ENCODE results near the gene TIMP2. TPM values are rescaled to one million over a fixed set of nuclear protein-coding genes. Genes with fewer than 3 reads are reported as not detected.

Gene TIMP2
- total and polyA plus RNA-seq, 2 donors (not counting 3 experiments of a cell fraction or from before 2014, with no cell fraction given), result 138 to 318 TPM

GRCh38 chr17:78826836-78827509, 98.2 kb downstream of the TIMP2 start:
- no peak for DNase-seq (ENCODE audit: low read depth, low spot score)
- BruUV-seq (replicated peaks), result no TSS peak
- peaks cover 14 to 36% of the 10 kb centered on the region in 2 experiments for H3K36me3 ChIP-seq (ENCODE audit: control insufficient read depth in 2 of 2, extremely low read depth in 1 of 2, insufficient read depth in 2 of 2, low read length in 2 of 2)
- ChIA-PET POLR2A (no interaction called here), CTCF (interaction anchor here (1.5 to 1.6 kb wide), 3 partner anchors 8 to 330 kb away, joined by 3 to 5 read pairs (median 4); no protein-coding TSS in a partner anchor)
- H3K9me1 ChIP-seq (replicated peaks; ENCODE audit: control insufficient read depth, extremely low read depth, insufficient read depth, low read length), result no peaks in the 10 kb centered on the region
- H3K27ac ChIP-seq (ENCODE audit: insufficient read depth, low read depth, low read length), result peak overlapping the region; percentile 43
- H4K20me1 ChIP-seq (replicated peaks; ENCODE audit: control insufficient read depth, extremely low read depth, insufficient read depth, low read length), result no peaks in the 10 kb centered on the region
- H3K4me1 ChIP-seq (ENCODE audit: control insufficient read depth, extremely low read depth, insufficient read depth, low read length), result peaks cover 4% of the 10 kb centered on the region
- H2AFZ ChIP-seq (ENCODE audit: low read depth, low read length), result no peak overlapping the region
- intact Hi-C loops (cut with micrococcal nuclease) (no loop called here), dilution Hi-C loops (cut with MboI; ENCODE audit: extremely low pct_ligation_motif_present, low sequenced_read_pairs) (no loop called here)
- no peaks in the 10 kb centered on the region for H3K9me3 ChIP-seq (replicated peaks; ENCODE audit: control insufficient read depth, insufficient read depth, low read length)
- H3K4me3 ChIP-seq (replicated peaks in 1 of 3; ENCODE audit: insufficient read depth in 1 of 3, low read depth in 1 of 3, low read length in 3 of 3), result no peak overlapping the region
- TF ChIP-seq CTCF (IDR thresholded peaks at IDR 0.05; ENCODE audit: extremely low read depth in 1 of 2, insufficient read depth in 1 of 2, low read depth in 1 of 2, low read length in 2 of 2) (no peak), MAX (IDR thresholded peaks at IDR 0.05; ENCODE audit: insufficient read depth, insufficient read length) (no peak), FOS (IDR thresholded peaks at IDR 0.05; ENCODE audit: borderline replicate concordance, insufficient read depth, low read length) (no peak), POLR2A (IDR thresholded peaks at IDR 0.05; ENCODE audit: low read depth, low read length) (no peak), MYC (IDR thresholded peaks at IDR 0.05; ENCODE audit: low read depth, low read length) (no peak), GATA2 (IDR thresholded peaks at IDR 0.05; ENCODE audit: insufficient read depth, insufficient read length, low read depth, low read length) (no peak), JUN (IDR thresholded peaks at IDR 0.05; ENCODE audit: borderline replicate concordance, insufficient read depth, insufficient read length, low read depth) (no peak), POLR2AphosphoS5 (IDR thresholded peaks at IDR 0.05; ENCODE audit: insufficient read depth, low read depth, low read length) (no peak), EZH2 (IDR thresholded peaks at IDR 0.05; ENCODE audit: borderline replicate concordance, low read depth, low read length, severe bottlenecking) (no peak)
- H3K4me2 ChIP-seq (ENCODE audit: insufficient read depth, low read length), result no peak overlapping the region
- H3K9ac ChIP-seq (replicated peaks; ENCODE audit: extremely low read depth, insufficient read depth, low read length), result no peak overlapping the region
- no peak for FAIRE-seq
- peaks cover 11% of the 10 kb centered on the region for H3K79me2 ChIP-seq (ENCODE audit: control insufficient read depth, insufficient read depth, low read length)
- H3K27me3 ChIP-seq (ENCODE audit: control insufficient read depth in 2 of 2, insufficient read depth in 2 of 2, low read length in 2 of 2), result no peaks in the 10 kb centered on the region
